Right kidney (tissue), 9 donors: Measurements from ENCODE around the gene MPPED1.

ENCODE experiments used
- DNase-seq: peaks from one replicate; pipeline ENCODE4 v3.0.0-alpha.2; 2016
- long read RNA-seq, 8 donors: transcript quantifications; one replicate each; lab custom pipeline, GENCODE V29; 2026

The MPPED1 gene, protein sequence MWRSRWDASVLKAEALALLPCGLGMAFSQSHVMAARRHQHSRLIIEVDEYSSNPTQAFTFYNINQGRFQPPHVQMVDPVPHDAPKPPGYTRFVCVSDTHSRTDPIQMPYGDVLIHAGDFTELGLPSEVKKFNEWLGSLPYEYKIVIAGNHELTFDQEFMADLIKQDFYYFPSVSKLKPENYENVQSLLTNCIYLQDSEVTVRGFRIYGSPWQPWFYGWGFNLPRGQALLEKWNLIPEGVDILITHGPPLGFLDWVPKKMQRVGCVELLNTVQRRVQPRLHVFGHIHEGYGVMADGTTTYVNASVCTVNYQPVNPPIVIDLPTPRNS
- long read RNA-seq, donor 1 = 0 reads
- long read RNA-seq, donor 2, partial matches to known transcripts = 0 of 1 reads
- long read RNA-seq, donor 2, other reads (novel, unspliced or antisense) = 0 of 1 reads
- long read RNA-seq, donor 3 = 0 reads
- long read RNA-seq, donor 4 = 0 reads
- long read RNA-seq, donor 5 = 0 reads
- long read RNA-seq, donor 6 = 0 reads
- long read RNA-seq, donor 7 = 0 reads
- long read RNA-seq, donor 8 = 0 reads

DNA sequence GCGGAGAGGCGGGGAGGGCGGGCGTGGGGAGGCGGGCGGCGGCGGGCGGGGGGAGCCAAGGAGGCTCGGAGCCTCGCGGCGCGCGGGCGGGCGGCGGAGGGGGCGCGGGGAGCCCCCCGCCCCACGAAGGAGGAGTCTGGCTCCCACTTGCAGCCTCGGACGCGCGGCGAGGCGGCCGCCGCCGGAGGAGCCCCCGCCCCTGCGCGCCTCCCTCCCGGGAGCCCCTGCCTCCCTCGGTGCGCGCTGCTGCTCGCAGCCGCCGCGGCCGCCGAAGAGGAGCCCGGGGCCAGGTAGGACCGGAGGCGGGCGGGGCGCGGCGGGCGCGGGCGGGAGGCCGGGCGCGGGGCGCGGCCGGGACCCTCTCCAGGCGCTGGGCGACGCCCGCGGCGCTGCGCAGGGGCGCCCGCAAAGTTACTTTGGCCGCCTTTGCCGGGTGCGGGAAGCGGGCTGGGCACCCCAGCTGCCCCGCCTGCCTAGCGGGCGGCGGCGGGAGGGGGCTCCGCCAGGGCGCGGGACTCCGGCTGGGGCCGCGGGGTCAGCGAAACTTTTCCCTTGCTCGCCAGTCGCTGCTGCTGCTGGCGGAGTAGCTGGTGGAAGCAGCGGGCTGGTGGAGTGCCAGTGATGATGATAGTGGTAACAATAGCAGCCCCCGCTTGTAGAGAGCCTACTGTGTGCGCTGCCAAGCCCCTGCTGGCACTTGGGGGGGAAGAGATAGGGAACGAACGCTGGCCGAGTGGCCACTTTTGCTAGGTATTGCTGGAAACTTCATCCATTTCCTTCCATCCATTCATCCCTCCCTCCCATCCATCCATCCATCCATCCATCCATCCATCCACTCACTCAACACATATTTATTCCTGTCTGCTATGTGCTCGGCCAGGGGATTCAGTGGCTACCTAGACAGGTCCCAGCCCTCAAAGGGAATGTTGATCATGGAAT, at the start of gene MPPED1:
MPPED1 (plus strand) TSS at position 146 of the 939 bp plus-strand sequence. CDS start 12,972 bp downstream, outside the sequence.
- peak; percentile 49 for DNase-seq

DNA sequence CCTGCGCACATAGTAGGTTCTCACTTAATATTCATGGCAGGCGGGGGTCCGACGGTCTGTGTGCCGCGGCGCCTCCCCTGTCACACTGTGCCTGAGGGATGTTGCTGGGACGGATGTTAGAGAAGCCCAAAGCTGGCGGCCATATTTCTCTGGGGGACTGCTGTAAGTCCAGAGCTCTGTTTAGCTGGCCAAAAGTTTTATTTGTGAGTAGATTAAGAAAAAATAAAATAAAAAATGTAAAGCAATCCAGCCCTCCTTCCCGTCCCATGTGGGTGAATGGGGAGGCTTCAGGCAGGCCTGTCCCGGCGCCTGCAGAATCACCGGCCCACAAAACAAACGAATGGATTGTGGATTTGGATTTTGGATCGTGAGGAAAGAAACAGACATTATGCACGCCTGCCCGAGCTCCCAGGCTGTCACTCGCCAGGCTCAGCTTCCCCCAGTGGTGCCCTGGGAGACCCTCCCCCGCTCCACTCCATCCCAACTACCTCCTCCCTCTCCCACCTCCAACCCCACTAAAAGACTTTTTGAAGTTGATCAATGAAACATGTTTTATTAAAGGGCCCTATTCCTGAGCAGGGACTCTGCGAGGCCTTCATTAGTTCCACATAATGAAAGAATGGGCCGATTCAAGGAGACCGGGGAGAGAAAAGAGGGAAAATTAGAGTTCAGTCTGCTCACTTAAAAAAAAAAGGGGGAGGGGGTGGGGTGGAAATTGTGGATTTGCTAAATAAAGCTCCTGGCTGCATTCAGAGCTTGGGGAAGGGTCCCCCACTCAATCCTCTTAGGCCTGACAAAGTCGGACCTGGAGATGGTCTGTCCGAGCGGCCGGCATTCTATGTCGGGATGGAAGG, 48.3 kb upstream of the MPPED1 start:
- peak; percentile 27 for DNase-seq

DNA sequence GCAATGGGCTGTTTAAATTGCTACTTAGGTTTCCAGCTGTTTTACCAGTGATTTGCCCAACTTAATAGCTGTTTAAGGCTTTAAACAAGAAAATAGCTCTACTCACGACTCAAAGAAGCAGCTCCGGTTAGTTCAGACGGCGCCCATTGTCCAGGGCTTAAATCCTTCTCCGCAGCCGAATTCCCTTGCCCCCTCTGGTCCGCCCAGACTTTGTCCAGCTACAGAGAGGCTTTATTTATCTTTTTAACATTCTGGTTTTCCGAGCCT, 47.7 kb upstream of the MPPED1 start:
- no peak for DNase-seq

DNA sequence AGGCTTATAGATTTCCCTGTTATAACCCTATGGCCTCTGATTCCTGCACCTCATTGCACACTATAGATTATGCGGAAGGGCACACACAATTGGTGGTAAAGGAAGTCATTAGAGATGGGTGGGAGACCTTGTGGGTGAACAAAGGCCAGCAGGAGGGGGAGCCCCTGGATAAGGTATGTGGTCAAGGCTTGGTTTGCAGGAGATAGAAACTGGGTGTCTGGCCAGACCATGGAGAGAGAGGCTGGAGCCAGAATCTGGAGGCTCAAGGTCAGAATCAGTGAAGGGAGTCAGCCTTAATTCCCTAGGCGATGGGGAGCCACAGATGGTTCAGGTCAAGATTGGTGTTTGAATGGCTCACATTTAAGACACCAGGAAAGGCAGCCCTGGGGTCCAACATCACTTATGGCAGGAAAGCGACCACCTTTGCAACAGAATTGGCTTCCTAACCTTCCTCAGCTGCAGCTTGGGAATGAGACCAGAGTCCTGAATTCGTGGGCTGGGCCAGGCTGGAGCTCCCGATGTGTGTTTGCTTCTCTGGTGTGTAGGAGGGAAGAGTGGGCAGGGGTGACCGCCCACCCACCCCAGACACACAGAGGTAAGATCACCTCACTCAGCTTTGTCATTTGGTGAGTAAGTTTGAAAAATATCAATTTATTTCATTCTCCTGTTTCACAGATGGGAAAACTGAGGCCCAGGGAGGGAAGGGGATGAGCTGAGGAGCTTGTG, 45.9 kb upstream of the MPPED1 start:
- DNase-seq = no peak

DNA sequence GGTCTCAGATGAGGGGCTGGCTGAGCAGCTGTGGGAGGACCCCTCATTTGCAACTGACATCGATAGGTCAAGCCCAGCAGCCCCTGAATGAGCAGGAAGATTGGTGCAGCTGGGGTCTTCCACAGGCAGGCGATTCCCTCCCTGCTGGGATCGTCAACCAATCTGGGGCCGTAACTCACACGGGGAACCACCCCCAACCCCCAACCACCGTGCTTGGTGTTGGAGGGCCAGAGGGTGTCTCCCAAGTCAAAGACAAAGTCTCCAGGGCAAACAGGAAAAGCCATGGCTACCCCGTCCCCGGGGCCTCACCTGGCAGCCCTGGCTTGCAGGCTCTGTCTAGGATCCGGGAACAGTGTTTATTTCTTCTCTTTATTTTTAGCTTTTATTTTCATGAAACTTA, 41.8 kb upstream of the MPPED1 start:
- no peak for DNase-seq

DNA sequence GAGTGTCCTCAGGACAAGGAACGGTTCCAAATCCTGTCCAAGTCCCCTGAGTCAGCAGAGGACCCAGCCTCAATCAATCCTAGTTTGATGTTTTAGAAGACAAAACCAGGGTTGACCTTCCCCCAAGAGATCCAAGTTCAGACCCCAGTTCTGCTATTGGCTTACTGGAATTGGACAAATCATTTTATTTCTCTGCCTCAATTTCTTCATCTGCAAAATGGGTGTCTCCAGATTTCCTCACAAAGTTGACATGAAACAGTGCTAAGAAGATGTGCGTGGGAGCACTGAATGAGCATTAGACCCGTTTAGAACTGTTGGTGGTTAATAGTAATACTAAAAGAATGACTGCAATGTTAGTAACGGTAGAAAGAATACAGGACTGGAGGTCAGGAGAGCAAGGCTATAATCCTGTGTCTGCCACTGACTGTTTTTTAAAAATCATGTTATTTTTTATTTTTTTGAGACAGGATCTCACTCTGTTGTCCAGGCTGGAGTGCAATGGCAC, 35.8 kb upstream of the MPPED1 start:
- DNase-seq = no peak

GRCh38 chr22:43376765-43377547, 34.9 kb upstream of the MPPED1 start:
- no peak for DNase-seq

DNA sequence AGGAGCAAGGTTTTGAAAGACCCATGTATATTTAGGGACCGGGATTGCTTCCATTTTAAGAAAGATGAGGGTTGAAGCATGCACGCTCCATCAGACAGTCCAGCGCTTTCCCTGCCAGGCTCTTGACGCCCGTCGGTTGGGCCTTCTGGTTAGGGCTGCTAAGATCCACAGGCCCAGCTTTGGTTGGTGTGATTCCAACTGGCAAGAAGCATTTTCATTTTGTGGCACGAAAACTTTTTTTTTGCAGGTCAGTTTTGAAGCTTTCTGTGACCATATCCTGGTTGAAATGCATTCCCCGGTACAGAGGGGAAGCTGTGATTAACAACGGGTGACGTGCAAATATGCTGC, 34.3 kb upstream of the MPPED1 start:
- peak; percentile 37 for DNase-seq

GRCh38 chr22:43377896-43378704, 33.7 kb upstream of the MPPED1 start:
- peak; percentile 56 for DNase-seq

DNA sequence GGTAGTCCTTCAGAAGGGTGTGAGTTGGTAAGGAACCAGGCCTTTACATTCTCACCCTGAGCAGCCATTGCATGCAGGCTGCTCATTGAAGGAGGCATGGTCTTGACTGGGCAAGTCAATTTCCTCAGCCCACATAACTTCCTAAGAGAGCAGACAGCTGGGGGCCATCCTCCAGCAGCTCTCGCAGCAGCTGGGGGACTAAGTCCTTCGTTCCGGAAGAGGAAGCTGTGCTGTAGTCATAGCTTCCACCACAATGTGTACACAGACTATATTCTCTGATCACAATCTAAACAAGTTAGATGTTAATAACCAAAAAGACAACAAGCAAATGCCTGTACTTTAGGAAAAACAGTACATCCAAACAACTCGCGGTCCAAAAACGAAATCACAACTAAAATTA, 30.1 kb upstream of the MPPED1 start:
- DNase-seq = no peak

DNA sequence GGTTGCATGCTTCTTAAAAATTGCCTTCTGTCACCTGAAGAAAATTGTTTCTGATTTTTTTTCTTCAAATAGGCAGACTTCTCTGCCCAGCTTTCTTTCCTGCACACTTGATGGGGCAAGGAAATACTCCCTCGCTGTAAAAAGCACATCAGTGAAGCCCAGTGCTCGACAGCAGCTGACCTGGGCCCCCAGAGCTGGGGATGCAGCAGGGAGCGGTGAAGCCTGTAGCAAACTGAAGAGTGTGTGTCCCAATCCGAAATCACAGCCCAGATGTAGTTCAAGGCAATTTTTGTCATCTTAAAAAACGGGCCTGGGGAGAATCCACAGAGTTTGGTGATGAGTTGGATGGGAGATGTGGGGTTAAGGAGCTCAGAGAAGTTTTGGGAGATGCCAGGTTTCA, 27.0 kb upstream of the MPPED1 start:
- DNase-seq = no peak

DNA sequence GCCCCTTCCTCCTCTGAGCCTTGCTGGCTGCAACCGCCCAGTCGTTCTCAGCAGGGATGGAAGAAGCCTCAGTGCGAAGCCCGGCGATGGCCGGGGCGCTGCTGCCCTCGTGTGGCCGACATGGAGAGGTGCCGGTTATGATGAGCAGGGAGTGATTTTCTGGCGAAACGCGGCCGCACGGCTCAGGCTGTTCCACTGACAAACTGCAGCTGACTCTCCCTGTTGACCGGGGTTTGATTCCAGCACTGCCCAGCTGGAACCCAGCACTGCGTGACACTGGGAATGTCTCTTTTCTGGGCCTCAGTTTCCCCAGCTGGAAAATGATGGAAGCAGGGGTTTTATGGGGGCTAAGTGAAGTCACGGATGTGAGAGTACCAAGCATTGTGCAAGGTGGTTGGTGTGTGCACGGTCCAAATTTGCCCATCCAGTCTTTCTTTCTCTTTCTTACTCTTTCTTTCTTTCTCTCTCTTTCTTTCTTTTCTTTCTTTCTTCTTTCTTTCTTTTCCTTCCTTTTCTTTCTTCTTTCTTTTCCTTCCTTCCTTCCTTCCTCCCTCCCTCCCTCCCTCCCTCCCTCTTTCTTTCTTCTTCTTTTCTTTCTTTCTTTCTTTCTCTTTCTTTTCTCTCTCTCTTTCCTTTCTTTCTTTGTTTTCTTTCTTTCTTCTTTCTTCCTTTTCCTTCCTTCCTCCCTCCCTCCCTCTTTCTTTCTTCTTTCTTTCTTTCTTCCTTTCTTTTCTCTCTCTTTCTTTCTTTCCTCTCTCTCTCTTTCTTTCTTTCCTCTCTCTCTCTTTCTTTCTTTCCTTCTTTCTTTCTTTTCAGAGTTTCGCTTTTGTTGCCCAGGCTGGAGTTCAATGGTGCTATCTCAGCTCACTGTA, 25.8 kb upstream of the MPPED1 start:
- DNase-seq = peak; percentile 75

DNA sequence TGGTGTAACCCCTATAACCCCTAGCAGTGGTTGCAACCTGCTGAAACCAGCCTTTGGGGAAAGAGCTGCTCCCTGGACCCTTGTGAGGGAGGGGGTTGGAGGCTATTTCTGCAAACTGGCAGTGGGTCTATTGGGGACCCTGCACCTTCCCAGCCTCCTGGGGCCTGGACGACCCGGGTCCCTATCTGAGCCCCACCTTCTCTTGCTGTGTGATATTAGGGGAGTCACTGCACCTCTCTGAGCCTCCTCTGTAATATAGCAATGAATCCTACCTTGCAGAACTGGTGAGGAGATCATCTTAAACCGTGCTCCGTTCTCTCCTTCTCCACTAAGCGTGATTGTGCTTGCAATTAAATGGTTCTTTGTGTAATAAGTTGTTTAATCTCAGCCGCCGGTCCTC, 24.0 kb upstream of the MPPED1 start:
- no peak for DNase-seq

DNA sequence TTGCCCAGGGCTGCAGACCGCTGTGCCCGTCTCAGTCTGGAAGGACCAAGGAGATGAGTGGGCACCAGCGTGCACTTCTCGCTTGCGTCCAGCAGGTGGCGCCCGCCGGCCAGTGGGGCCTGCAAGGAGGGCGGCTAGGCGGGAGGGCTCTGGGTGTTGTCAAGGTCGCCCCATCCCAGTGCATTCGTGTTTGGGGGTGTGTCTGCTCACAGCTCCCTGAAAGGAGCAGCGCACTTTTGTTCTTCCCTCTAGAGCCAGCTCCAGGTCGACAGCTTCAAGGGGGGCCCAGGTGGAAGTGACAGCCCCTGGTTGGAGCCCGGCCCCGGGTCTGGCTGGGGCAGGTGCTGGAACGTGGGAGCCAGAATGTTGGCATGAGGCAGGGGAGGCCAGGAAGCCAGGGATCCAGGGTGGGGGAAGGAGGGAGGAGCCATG, 23.4 kb upstream of the MPPED1 start:
- DNase-seq = peak; percentile 73

DNA sequence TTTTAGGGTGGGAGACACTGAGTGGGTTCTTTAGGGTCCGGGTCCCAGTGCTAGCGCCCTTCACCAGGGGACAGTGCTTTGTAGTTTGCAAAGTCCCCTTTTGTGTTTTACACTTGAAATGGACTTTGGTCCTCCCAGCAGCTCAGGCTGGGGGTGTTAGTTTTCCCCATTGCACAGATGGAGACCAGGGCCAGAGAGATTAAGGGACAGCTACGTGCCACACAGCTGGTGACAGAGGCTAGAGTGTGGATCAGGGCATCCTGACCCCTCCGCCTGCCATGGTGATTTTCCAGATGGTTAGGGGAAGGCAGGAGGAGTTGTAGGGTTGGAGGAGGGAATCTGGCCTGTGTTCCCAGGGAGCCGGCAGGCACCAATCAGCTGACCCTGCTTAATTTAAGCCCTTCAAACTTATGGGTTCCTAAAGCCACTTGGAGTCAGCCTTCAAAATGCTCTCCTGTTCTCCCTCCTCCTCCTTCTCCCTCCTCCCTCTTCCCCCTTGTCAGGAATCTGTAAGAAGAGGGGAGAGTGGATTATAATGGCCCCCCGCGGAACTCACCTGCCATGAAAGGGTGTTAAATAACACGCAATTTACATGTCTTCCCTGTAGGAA, 22.5 kb upstream of the MPPED1 start:
- no peak for DNase-seq

GRCh38 chr22:43390166-43390565, 21.6 kb upstream of the MPPED1 start:
- no peak for DNase-seq

GRCh38 chr22:43390872-43391271, 20.9 kb upstream of the MPPED1 start:
- no peak for DNase-seq

- no peak for DNase-seq
Observed at GRCh38 chr22:43391306-43391705, 20.5 kb upstream of the MPPED1 start.
